Prostate gland (tissue), 2 donors: ENCODE results near the gene CTNNA3.

ENCODE experiments used
- POLR2A ChIP-seq: fragments of 450-650 bp; IDR thresholded peaks from one replicate; pipeline ENCODE4 v1.6.1; 2016; ENCODE audit warnings: antibody characterized with exemption, mild to moderate bottlenecking
- TF ChIP-seq, protein P1 (sequence below), 4 experiments: fragments of 200-600 bp in 2 of 4; fragments of 450-650 bp in 2 of 4; sonication (generic) in 2 of 4; IDR thresholded peaks; 1 replicate in 3 of 4; 2 replicates in 1 of 4; pipeline ENCODE4 v1.5.1; 2016 to 2019; ENCODE audit warnings: antibody characterized with exemption in 4 of 4, mild to moderate bottlenecking in 2 of 4, moderate library complexity in 2 of 4

DNA sequence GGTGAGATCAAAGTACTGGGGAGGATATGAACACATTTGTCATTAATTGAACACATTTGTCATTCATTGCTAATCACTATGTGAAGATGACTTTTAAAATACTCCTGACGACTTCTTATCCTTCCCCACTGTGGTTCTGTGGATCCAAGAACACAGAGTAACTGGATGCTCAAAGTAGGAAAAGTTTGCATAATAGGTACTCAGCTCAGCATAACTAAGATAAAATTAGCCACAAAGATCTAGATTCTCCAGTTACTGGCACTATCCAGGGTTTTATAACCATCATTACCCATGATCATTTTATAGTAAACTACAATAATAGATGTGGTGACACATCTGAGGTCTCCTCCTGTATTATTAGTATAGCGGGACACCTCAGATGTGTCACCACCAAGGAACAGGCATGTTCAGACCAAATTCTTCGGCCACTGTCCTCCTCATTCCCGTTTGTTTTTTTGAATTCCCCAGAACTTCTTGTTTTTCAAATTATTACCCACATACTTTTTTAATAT, 933.7 kb downstream of the CTNNA3 start:
- TF ChIP-seq, protein P1, sequence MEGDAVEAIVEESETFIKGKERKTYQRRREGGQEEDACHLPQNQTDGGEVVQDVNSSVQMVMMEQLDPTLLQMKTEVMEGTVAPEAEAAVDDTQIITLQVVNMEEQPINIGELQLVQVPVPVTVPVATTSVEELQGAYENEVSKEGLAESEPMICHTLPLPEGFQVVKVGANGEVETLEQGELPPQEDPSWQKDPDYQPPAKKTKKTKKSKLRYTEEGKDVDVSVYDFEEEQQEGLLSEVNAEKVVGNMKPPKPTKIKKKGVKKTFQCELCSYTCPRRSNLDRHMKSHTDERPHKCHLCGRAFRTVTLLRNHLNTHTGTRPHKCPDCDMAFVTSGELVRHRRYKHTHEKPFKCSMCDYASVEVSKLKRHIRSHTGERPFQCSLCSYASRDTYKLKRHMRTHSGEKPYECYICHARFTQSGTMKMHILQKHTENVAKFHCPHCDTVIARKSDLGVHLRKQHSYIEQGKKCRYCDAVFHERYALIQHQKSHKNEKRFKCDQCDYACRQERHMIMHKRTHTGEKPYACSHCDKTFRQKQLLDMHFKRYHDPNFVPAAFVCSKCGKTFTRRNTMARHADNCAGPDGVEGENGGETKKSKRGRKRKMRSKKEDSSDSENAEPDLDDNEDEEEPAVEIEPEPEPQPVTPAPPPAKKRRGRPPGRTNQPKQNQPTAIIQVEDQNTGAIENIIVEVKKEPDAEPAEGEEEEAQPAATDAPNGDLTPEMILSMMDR (IDR thresholded peaks at IDR 0.05), result no peak
- no peak for TF ChIP-seq POLR2A
